Putamen (tissue), 1 donor: Measurements from ENCODE around the gene RGS6.
A peak's percentile ranks its signal among the peaks of the same experiment; 100 is the strongest.

Source experiments
- DNase-seq: peaks from one replicate; pipeline ENCODE4 v3.0.0-alpha.2; 2016; ENCODE audit warnings: low spot score

Gene RGS6

GRCh38 chr14:71947947-71948500 lies 15.8 kb downstream of the RGS6 start:
- DNase-seq: no peak

- peak; percentile 34 for DNase-seq
These were observed 20.4 kb downstream of the RGS6 start for GRCh38 chr14:71952381-71953363.

GRCh38 chr14:71956920-71957563 lies 24.8 kb downstream of the RGS6 start:
- no peak for DNase-seq

GRCh38 chr14:71959055-71959454 lies 26.8 kb downstream of the RGS6 start:
- DNase-seq: no peak

- DNase-seq: no peak
These were observed 28.5 kb downstream of the RGS6 start for GRCh38 chr14:71960494-71961353.

GRCh38 chr14:71961972-71962371 lies 29.7 kb downstream of the RGS6 start:
- no peak for DNase-seq

- DNase-seq: no peak
These were observed 32.5 kb downstream of the RGS6 start for GRCh38 chr14:71964716-71965115.

GRCh38 chr14:71966528-71966927 lies 34.3 kb downstream of the RGS6 start:
- DNase-seq: no peak

- no peak for DNase-seq
These were observed 35.5 kb downstream of the RGS6 start for GRCh38 chr14:71967704-71968103.

GRCh38 chr14:71970272-71970671 lies 38.0 kb downstream of the RGS6 start:
- no peak for DNase-seq

GRCh38 chr14:71985538-71986189 lies 53.4 kb downstream of the RGS6 start:
- no peak for DNase-seq

GRCh38 chr14:71988476-71988875 lies 56.2 kb downstream of the RGS6 start:
- no peak for DNase-seq

GRCh38 chr14:71988939-71989338 lies 56.7 kb downstream of the RGS6 start:
- DNase-seq: no peak

GRCh38 chr14:71994416-71994815 lies 62.2 kb downstream of the RGS6 start:
- no peak for DNase-seq

GRCh38 chr14:71995741-71996140 lies 63.5 kb downstream of the RGS6 start:
- DNase-seq: no peak

- DNase-seq: no peak
These were observed 64.4 kb downstream of the RGS6 start for GRCh38 chr14:71996610-71997009.

- peak; percentile 20 for DNase-seq
These were observed 68.7 kb downstream of the RGS6 start for GRCh38 chr14:72000907-72001306.

- DNase-seq: no peak
These were observed 70.5 kb downstream of the RGS6 start for GRCh38 chr14:72002731-72003130.

- DNase-seq: no peak
These were observed 76.4 kb downstream of the RGS6 start for GRCh38 chr14:72008666-72009065.

- DNase-seq: no peak
These were observed 78.2 kb downstream of the RGS6 start for GRCh38 chr14:72010474-72010873.

GRCh38 chr14:72013721-72014345 lies 81.6 kb downstream of the RGS6 start:
- peak; percentile 8 for DNase-seq
